ENCODE data around the gene RBPJL. TPM values are rescaled to one million over a fixed set of nuclear protein-coding genes. Genes with fewer than 3 reads are reported as not detected.

Gene RBPJL
- total and polyA plus RNA-seq, 2 of the 8 experiments (the other 6 are each of a cell fraction or from before 2014, with no cell fraction given): 0.67 to 1.3 TPM

GRCh38 chr20:45367126-45367525, 60.5 kb downstream of the RBPJL start:
- Histone ChIP-seq H3K23me2 (ENCODE audit: low read depth, low read length) (peaks cover 7% of the 10 kb centered on the region), H2BK5ac (ENCODE audit: low read depth, low read length) (no peak overlapping the region), H3K9me3 (ENCODE audit: insufficient read depth in 2 of 2, low read depth in 1 of 2, low read length in 1 of 2) (no peaks in the 10 kb centered on the region), H2AFZ (ENCODE audit: low read length) (no peak overlapping the region), H3K56ac (replicated peaks; ENCODE audit: insufficient read length, low read depth, low read length) (no peak overlapping the region), H3K27ac (ENCODE audit: low read depth, low read length) (no peak overlapping the region), H2BK15ac (ENCODE audit: low read length) (no peak overlapping the region), H3K9ac (replicated peaks in 1 of 4; ENCODE audit: extremely low read depth in 1 of 4, low read depth in 3 of 4, low read length in 3 of 4) (no peak overlapping the region), H3K79me1 (ENCODE audit: low read depth, low read length) (peaks cover 6% of the 10 kb centered on the region; the same call in 1 of the 2 replicates), H3K4me2 (ENCODE audit: insufficient read depth in 1 of 2, low read depth in 2 of 2, low read length in 2 of 2) (no peak overlapping the region), H3K27me3 (replicated peaks in 1 of 4; ENCODE audit: control insufficient read depth in 3 of 4, extremely low read depth in 1 of 4, insufficient read depth in 3 of 4, low read length in 3 of 4) (no peaks in the 10 kb centered on the region), H3K4me1 (replicated peaks in 1 of 4; ENCODE audit: control insufficient read depth in 3 of 4, insufficient read depth in 4 of 4, low read length in 3 of 4) (peaks cover 1 to 7% (median 5%) of the 10 kb centered on the region in 4 experiments; a peak in 6 of 7 replicates), H3K79me2 (ENCODE audit: control insufficient read depth in 1 of 2, insufficient read depth in 2 of 2, low read length in 2 of 2) (peaks cover 0 to 13% of the 10 kb centered on the region in 2 experiments; a peak in 2 of 4 replicates), H3K4ac (replicated peaks; ENCODE audit: insufficient read length, low read depth, low read length) (no peak overlapping the region), H2BK120ac (replicated peaks; ENCODE audit: low read depth, low read length) (no peak overlapping the region), H4K20me1 (replicated peaks in 1 of 2; ENCODE audit: control insufficient read depth in 1 of 2, insufficient read depth in 2 of 2, low read length in 2 of 2) (peaks cover 0 to 8% of the 10 kb centered on the region in 2 experiments), H4K5ac (ENCODE audit: insufficient read length, low read depth, low read length) (no peak overlapping the region), H2AK5ac (ENCODE audit: low read depth, low read length) (no peak overlapping the region), H2BK12ac (ENCODE audit: low read depth, low read length) (no peak overlapping the region), H3K4me3 (ENCODE audit: extremely low read depth in 1 of 4, insufficient read depth in 2 of 4, low read depth in 3 of 4, low read length in 4 of 4) (no peak overlapping the region), H3K18ac (ENCODE audit: extremely low read depth, low read length) (no peak overlapping the region), H3K23ac (ENCODE audit: insufficient read length) (no peak overlapping the region), H4K8ac (ENCODE audit: extremely low read depth, insufficient read depth, low read length) (no peak overlapping the region), H4K91ac (replicated peaks; ENCODE audit: insufficient read length, low read length) (no peak overlapping the region), H2BK20ac (ENCODE audit: low read length) (no peak overlapping the region), H3K36me3 (ENCODE audit: control insufficient read depth in 2 of 4, insufficient read depth in 4 of 4, low read length in 3 of 4) (peaks cover 3 to 12% (median 6%) of the 10 kb centered on the region in 4 experiments; a peak in 6 of 8 replicates), H3K14ac (ENCODE audit: insufficient read length) (no peak overlapping the region)
- DNase-seq (ENCODE audit: low read depth in 1 of 2, low spot score in 2 of 2) (no peak), FAIRE-seq (no peak)
- POLR2A ChIA-PET (ENCODE audit: partially characterized antibody): interaction anchor here (1.3 to 1.4 kb wide), 2 partner anchors 9 to 49 kb away, joined by 3 read pairs; partner anchors contain the start of gene PIGT
- TF ChIP-seq GABPA (IDR thresholded peaks at IDR 0.05; ENCODE audit: borderline replicate concordance, insufficient read depth, low read length) (no peak), HDAC2 (IDR thresholded peaks at IDR 0.05; ENCODE audit: borderline replicate concordance in 1 of 2, low read depth in 2 of 2, low read length in 2 of 2) (no peak), RBBP5 (IDR thresholded peaks at IDR 0.05; ENCODE audit: borderline replicate concordance, low read depth, low read length) (no peak), FOSL1 (IDR thresholded peaks at IDR 0.05; ENCODE audit: insufficient read depth, low read depth, low read length) (no peak), TCF12 (IDR thresholded peaks at IDR 0.05; ENCODE audit: low read depth, low read length) (no peak), RNF2 (IDR thresholded peaks at IDR 0.05; ENCODE audit: borderline replicate concordance, low read depth, low read length, missing control alignments, poor library complexity, severe bottlenecking) (no peak), MAFK (IDR thresholded peaks at IDR 0.05; ENCODE audit: low read depth, low read length) (no peak), CHD2 (IDR thresholded peaks at IDR 0.05; ENCODE audit: low read length) (no peak), SP4 (IDR thresholded peaks at IDR 0.05; ENCODE audit: low read length) (no peak), ZNF274 (IDR thresholded peaks at IDR 0.05; ENCODE audit: borderline replicate concordance, extremely low read depth, low read length) (no peak), SUZ12 (IDR thresholded peaks at IDR 0.05; ENCODE audit: low read length) (no peak), CTBP2 (IDR thresholded peaks at IDR 0.05; ENCODE audit: borderline replicate concordance, insufficient read depth, insufficient read length, low read length) (no peak), TAF1 (IDR thresholded peaks at IDR 0.05; ENCODE audit: low read depth, low read length) (no peak), EP300 (IDR thresholded peaks at IDR 0.05; ENCODE audit: borderline replicate concordance in 1 of 2, low read depth in 2 of 2, low read length in 2 of 2) (no peak)
- CTCF ChIA-PET (ENCODE audit: partially characterized antibody): interaction anchor here (0.8 to 11.9 kb wide), 8 partner anchors 10 to 83 kb away, joined by 3 to 186 read pairs (median 4); no protein-coding TSS in a partner anchor
